GM19438 (cell line): ENCODE measurements around the gene TYSND1.
"Not testable (repeated sequence)": the region's sequence is repeated elsewhere in the genome, so short reads cannot be mapped to it uniquely, and the experiment has no call there.

ENCODE experiments used
- ATAC-seq: cut with Tn5 transposase; IDR thresholded peaks from one replicate; pipeline ENCODE4 v1.9.1; 2021; ENCODE audit warnings: low read depth; ENCODE audit not compliant: unreplicated experiment

TYSND1 gene

GRCh38 chr10:70164163-70164562 lies 17.7 kb upstream of the TYSND1 start:
- ATAC-seq: no peak

- no peak for ATAC-seq
Observed at GRCh38 chr10:70163448-70163847, 16.9 kb upstream of the TYSND1 start.

GRCh38 chr10:70162892-70163201 lies 16.3 kb upstream of the TYSND1 start:
- no peak for ATAC-seq

DNA sequence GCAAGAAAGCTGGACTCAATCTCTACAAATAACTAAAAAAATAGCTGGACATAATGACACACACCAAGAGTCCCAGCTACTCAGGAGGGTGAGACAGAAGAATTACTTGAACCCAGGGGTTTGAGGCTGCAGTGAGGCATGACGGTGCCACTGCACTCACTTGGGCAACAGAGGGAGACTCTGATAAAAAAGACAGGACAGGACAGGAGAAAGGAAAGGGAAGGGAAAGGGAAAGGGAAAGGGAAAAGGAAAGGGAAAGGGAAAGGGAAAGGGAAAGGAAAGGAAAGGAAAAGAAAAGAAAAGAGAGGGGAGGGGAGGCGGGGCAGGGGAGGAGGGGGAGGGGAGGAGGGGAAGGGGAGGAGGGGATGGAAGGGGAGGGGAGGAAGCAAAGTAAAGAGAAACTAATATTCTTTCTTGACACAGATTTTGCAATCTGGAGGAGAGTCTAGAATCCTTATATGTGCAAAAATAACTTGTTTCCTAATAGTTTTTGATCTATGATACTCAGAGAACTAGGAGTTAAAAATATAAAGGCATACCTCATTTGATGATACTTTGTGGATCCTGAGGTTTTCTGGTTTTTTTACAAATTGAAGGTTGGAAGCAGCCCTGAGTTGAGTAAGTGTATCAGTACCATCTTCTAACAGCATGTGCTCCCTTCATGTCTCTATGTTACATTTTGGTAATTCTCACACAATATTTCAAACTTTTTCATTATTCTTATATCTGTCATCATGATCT lies 15.8 kb upstream of the TYSND1 start:
- ATAC-seq: no peak

DNA sequence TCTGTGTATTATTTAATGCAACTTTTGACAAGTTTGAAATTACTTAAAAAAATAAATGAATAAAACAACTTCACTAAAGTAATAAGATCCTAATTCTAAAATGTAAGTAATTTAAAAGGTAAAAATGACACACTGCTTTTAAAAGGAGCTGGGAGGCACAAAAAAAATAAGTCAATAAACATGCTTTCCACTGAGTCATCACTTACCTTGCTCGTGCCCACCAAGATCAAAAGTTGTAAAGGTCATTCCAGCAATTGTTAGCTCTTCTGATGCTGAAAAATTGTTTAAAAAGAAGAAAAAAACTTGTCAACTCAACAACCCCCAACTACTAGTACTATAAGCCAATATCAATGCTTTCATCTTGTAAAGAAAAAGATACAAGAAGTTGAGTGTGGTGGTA lies 14.3 kb upstream of the TYSND1 start:
- ATAC-seq: no peak

DNA sequence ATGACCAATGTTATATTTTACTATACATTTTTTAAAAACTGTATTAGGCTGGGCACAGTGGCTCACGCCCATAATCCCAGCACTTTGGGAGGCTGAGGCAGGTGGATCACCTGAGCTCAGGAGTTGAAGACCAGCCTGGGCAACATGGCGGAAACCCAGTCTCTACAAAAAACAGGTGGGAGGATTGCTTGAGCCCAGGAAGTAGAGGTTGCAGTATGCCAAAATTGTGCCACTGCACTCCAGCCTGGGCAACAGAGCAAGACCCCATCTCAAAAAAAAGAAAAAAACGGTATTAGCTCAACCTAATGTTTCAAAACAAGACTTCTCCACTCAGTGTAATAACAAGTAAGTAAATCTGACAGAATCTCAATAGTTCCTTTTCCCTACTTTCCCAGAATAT lies 12.9 kb upstream of the TYSND1 start:
- not testable (repeated sequence) for ATAC-seq

DNA sequence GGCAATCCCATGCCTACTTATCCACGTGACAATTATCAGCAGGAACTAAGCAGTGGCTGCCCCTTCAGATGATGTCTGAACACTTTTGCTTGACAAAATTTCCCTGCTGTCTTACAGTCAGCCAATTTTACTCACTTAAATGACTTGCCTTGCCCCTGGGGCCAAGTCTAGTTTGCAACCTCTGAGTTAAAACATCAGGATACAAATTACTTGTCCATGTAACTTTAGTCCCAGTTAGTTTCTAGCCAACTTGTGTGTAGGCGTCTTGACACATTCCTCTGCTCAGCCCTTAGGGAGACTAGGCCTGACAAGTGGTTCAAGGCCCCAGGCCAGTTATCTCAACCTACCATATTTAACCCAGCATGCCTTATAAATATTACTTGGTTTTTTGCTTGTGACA lies 11.6 kb upstream of the TYSND1 start:
- ATAC-seq: no peak

- ATAC-seq: no peak
Observed at GRCh38 chr10:70155255-70155838, 8.8 kb upstream of the TYSND1 start.

DNA sequence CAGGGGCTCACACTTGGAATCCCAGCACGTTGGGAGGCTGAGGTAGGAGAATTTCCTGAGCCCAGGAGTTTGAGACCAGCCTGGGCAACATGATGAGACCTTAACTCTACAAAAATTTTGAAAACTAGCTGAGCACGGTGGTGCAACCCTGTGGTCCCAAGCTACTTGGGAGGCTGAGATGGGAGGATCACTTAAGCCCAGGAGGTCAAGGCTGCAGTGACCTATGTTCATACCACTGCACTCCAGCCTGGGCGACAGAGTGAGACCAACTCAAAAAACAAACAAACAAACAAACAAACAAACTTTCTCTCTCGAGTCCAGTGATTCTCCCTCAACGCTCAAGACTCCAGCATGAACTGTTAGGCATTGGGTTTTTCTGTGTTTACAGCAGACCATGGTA lies 2.0 kb upstream of the TYSND1 start:
- ATAC-seq: no peak

DNA sequence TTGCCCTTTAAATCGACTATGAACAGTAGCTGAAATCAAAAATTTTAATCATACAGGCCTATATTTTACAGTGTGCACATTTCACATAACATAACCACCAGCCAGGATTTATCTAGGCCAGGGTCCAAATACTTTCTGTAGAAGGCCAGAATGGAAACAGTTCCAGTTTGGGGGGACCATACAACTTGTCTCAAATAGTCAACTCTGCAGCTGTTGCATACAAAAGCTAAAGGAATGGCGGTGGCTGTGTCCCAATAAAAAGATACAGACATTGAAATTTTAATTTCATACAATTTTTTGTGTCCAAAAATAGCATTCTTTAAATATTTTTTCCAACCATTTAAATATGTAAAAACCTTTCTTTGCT lies 742 bp upstream of the TYSND1 start:
- no peak for ATAC-seq

DNA sequence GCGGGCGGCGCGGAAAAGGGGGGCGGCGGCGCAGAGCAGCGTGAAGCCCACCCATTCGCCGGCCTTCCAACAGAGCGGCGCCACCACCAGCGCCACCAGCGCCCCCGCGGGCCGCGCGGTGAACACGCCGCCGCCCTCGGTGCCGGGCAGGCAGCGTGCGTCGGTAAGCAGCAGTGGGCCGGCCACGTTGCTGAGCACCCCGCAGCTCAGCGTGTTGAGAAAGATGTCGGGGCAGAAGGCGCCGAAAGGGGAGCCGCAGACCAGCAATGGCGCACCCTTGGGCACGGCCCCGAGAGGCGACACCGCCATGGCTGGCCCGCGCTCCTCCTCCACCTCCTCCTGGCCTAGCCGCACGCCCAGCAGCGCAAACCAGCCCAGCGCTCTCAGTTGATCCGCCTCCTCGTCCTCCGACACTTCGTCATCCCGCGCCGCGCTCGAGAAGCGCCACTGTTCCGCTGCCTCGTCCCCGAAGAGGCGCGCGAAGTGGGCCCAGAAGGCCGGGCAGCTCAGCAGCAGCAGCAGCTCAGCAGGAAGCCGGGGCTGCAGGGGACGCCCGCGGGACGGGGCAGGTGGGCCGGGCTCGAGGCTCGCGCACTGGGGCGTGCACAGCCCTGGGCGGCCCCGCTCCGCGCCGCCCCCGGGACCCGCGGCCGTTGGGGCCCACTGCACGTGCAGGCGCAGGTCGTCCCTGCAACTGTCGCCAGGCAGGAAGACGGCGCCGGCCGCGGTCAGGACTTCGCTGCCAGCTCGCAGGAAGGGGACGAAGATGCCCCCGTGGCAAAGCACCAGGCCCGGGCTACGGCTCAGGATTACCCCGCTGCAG lies 623 bp downstream of the TYSND1 start:
- ATAC-seq: peak; percentile 55

GRCh38 chr10:70145166-70145665 lies 1.3 kb downstream of the TYSND1 start:
- peak; percentile 9 for ATAC-seq

- no peak for ATAC-seq
Observed at GRCh38 chr10:70144372-70145110, 2.0 kb downstream of the TYSND1 start.

GRCh38 chr10:70142555-70142954 lies 3.9 kb downstream of the TYSND1 start:
- ATAC-seq: no peak

DNA sequence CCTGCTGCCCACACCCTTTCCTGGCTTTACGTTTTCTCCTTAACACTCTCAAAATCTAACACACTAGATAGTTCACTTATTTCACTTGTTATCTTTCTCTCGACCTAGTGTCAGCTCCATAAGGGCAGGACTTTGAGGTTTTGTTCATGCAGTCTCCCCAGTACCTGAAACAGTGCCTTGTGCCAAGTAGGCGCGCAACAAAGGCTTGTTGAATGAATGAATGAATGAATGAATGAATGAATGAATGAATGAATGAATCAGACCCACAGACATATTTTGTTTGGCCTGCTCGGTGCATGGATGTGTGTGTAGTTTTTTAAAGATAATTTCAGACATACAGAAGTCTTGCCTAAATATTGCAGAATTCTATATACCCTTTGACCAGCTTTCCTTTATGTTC lies 6.2 kb downstream of the TYSND1 start:
- ATAC-seq: no peak

- no peak for ATAC-seq
Observed at GRCh38 chr10:70139997-70140250, 6.6 kb downstream of the TYSND1 start.

DNA sequence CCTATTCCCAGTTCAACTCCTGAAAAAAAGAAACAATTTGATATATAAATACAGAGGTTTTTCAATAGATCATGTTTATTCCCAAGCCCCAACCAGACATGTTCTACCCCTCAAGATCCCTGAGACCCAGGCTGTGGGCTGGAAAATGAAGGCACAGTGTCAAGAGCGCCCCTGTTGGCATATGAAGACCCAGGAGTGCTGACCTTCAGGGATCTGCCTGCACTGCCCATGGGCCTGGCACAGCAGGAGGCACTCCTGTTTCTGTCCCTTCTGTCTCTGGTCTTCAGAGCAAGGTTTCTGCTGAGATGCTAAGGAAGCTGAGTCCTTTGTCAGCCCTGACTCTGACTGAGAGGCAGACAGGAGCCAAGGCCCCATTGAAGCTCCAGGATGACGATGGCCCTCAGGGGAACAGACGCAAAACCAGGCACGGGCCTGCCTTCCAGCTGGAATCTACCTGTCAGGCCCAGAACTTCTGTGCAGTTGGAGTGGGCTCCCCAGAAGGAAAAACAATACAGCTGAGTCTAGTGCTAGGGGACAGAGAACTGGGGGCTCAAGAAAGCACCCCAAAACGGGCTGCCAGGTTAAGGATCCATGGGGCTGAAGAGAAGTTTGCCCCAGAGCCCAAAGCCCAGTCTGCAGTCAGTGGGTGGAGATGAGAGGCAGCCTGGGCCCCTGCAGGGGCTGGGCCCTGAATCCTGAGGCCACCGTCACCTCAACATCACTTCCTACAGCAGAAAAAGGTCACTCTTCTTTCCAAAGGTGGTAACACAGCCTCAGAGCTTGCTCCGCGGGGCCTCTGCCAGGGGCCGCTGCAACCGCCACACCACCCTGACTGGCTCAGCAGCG lies 7.1 kb downstream of the TYSND1 start:
- ATAC-seq: no peak

GRCh38 chr10:70137927-70138883 lies 8.3 kb downstream of the TYSND1 start:
- ATAC-seq: no peak

DNA sequence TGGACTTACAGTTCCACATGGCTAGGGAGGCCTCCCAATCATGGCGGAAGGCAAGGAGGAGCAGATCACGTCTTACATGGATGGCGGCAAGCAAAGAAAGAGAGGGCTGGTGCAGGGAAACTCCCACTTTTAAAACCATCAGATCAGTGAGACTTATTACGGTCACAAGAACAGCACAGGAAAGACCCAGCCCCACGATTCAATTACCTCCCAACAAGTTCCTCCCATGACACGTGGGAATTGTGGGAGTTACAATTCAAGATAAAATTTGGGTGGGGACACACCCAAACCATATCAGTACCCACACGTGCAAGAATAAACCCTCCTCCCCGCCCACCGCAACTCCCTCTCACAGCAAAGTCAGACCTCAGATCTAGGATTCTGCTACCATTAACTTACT lies 9.4 kb downstream of the TYSND1 start:
- ATAC-seq: no peak
